Activated CD4-positive, alpha-beta T cell treated with anti-CD3 and anti-CD28 coated beads for 4 hours (primary cell): ENCODE measurements around the gene ARID5B.

Experiments
- DNase-seq, 2 donors: peaks; one replicate each; pipeline ENCODE4 v3.0.0-alpha.2; 2020

The ARID5B gene

GRCh38 chr10:62113680-62114079 is 212.2 kb downstream of the ARID5B start:
- no peak for DNase-seq

GRCh38 chr10:62115321-62115720 is 213.8 kb downstream of the ARID5B start:
- DNase-seq = no peak

GRCh38 chr10:62115842-62116241 is 214.3 kb downstream of the ARID5B start:
- DNase-seq = no peak

GRCh38 chr10:62116896-62117295 is 215.4 kb downstream of the ARID5B start:
- no peak for DNase-seq

GRCh38 chr10:62121187-62121530 is 219.7 kb downstream of the ARID5B start:
- DNase-seq = no peak

- no peak for DNase-seq
These were observed 226.5 kb downstream of the ARID5B start for GRCh38 chr10:62127975-62128374.

DNA sequence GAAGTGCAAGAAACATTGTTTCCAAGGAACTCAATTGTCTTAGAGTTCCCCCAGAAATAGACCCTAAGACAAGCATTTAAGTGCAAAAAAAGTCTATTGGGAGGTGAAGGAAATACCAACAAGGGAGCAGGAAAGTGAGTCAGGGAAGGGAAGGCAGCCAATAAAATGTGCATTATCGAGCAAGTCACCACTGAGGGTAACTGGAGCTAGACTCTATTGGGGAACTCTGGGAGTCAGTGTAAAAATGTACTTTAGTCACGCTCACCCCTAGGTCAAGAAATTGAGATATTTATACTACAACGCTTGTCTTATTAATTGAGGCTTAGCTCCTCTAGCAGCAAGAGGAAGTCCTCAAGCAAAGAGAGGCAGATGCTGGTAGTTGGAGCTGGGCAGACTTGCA is 229.4 kb downstream of the ARID5B start:
- no peak for DNase-seq

GRCh38 chr10:62131724-62132123 is 230.2 kb downstream of the ARID5B start:
- DNase-seq = no peak

GRCh38 chr10:62133618-62134017 is 232.1 kb downstream of the ARID5B start:
- no peak for DNase-seq

DNA sequence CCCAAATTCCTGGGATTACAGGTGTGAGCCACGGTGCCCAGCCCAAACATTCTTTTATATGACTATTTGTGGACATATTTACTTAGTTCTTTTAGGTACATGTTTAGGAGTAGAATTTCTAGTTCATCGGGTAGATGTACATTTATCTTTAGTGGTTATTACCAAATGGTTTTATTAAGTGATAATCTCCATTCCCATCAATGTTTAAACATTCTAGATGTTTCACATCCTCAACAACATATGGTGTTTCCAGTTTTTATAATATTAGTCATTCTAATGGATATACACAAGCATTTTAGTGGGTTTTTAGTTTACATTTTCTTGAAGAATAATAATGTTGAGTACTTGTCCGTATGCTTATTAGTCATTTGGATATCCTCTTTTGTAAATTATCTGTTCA is 235.4 kb downstream of the ARID5B start:
- DNase-seq = no peak
